HL-60 (cell line): ENCODE measurements around the gene TMED9.

ENCODE experiments used
- CTCF ChIP-seq: IDR thresholded peaks from one replicate; pipeline ENCODE4 v1.5.1; 2011; ENCODE audit warnings: low read length, control low read depth, inconsistent platforms; ENCODE audit not compliant: insufficient read depth
- REST ChIP-seq: IDR thresholded peaks from 2 replicates; pipeline ENCODE4 v1.6.1; 2012; ENCODE audit warnings: low read depth; ENCODE audit not compliant: insufficient replicate concordance

GRCh38 chr5:177565046-177565445 lies 27.0 kb upstream of the TMED9 start:
- no peak for TF ChIP-seq CTCF
- no peak for TF ChIP-seq REST
